NCI-H82 treated with DMSO at 0.1 percent for 48 hours (cell line): ENCODE data around the gene ZNF683.
A peak's percentile ranks its signal among the peaks of the same experiment; 100 is the strongest.

Source experiments
- DNase-seq: peaks from one replicate; lab custom pipeline; 2025; ENCODE audit not compliant: unreplicated experiment; lab: John Stamatoyannopoulos, UW

The ZNF683 gene

DNA sequence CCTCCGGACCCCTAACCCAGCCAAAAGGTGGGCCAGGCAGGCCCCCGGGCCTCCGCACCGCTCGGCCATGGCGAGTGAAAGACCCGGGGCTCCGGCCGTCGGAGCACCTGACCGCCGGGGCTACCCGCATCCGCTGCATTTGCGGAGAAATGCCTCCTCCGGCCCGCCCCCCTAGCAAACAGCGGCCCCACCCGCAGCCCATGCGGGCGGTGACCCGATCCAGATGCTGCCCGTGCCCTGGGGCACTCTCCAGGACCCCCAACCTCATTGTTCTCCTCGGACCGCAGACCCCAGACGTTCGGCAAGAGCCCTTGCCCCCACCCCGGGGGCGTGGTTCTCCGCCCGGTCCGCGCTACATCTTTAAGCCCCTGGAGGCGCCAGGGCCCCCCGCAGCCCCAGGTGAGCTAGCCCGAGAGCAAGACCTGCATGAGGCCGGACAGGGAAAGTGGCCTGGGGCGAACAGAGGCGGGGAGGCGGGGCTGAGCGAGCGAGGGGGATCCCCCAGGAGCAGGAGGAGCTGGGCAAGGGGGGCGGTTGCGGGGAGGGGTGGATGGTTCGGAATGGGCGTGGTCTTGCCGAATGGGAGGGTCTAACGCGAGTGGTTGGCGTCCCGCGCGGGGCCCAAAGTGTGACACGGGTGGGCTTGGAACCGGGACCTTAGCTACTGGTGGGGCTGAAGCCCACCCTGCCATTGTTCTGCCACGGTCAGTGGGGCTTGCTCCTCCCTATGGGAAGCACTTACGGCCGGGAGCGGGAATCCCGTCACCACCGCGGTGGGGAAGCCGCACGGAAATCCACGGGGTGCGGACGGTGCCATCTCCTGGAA, 12.4 kb downstream of the ZNF683 start:
- DNase-seq: no peak

DNA sequence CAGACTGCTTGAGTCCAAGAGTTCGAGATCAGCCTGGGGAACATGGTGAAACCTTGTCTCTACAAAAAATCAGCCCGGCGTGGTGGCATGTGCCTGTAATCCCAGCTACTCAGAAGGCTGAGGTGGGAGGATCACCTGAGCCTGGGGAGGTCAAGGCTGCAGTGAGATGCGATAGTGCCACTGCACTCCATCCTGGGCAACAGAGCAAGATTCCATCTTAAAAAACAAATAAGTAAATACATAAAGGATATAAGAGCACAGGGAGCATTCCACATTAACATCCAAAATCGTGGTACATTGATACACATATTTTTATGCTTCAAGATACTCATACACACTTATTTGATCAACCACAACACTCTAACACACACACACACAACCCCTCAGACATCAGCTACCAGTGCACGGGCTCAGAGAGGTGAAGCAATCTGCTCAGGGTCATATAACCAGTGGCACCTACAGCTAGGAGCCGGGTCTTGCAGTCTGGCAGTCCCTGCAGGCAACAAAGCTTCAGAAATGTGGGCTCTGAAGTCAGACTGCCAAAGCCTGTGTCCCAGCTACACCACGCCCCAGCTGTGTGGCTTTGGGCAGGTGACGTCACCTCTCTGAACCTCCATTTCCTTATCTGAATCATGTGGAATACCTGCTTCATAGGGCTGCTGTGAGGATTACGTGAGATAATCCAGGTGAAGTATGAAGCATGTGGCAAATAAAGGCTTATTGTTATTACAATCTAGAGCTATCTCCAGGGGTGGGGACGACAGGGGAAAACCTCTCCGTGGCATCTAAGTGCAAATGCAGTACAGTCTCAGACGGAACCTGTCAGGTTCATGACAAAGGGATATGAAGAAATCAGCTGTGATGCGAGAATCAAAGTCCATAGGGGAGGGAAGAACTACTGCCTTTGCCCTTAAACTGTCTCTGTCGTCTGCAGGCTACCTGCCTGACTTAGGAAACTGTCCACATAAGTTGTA, 13.9 kb downstream of the ZNF683 start:
- DNase-seq: no peak

GRCh38 chr1:26357121-26357602, 15.4 kb downstream of the ZNF683 start:
- no peak for DNase-seq

GRCh38 chr1:26356106-26356505, 16.4 kb downstream of the ZNF683 start:
- DNase-seq: no peak

DNA sequence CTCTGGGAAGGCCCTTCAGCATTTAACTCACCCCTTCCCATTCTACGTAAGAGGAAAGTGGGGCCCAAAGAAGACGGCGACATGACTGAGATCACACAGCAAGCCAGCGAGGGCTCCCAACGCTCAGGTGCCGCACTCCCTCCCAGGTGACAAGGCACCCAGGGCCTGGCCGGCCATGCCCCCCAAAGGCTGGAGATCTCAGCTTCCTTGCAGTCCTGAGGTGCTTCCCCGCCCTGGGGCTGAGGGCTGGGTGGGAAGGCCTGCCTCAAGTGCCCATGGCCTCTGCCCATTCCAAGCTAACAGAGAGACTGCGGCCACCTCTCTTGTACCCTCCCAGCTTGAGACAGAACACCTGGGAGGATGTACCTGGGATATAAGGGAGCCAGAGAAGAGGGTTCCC, 17.6 kb downstream of the ZNF683 start:
- no peak for DNase-seq

DNA sequence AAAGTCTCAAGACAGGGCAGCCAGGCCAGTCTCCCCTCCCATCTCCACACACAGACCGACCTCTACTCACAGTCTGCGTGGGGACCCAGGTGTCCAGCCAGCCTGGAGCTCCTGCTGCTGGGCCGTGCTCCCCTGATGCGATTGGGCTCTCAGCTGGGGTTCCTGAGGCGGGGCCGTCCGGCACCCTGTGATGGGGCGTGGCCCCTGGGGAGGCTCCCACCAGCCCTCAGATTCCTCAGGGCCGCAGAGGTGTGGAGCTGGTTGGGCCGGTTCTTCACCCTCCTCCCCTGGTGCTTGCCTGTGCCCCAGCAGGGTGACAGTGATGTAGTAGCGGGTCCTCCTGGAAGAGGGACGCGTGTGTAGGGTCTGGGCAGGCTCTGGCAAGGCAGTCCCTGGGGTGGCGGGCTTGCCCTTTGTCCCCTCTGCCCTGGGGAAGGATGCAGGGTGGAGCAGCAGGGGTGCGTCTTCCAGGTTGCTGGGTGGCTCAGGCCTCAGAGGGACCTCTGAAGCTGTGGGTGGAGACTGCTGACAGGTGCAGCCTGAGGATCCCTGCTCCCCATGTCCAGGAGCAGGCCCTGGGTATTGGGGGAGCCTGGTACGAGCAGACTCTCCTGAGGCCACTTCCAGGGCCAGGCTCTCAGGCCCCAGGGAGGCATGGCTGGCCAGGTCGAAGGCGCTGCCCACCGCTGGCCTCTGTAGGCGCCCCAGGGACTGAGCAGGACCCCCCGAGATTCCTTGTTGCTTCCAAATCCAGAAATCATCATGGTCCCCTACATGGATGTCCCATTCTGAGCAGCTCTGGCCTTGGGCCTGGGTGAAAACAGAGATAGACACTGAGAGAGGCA, 18.4 kb downstream of the ZNF683 start, which contains the start of gene CRYBG2:
Gene CRYBG2, minus strand, starts transcription at position 155 of the 845 bp plus-strand sequence. CDS start 7,473 bp downstream, outside the sequence.
- no peak for DNase-seq

- no peak for DNase-seq
Observed at GRCh38 chr1:26353210-26353859, 19.2 kb downstream of the ZNF683 start.

GRCh38 chr1:26352338-26352679, 20.2 kb downstream of the ZNF683 start:
- no peak for DNase-seq

- DNase-seq: no peak
Observed at GRCh38 chr1:26351590-26352337, 20.8 kb downstream of the ZNF683 start.

DNA sequence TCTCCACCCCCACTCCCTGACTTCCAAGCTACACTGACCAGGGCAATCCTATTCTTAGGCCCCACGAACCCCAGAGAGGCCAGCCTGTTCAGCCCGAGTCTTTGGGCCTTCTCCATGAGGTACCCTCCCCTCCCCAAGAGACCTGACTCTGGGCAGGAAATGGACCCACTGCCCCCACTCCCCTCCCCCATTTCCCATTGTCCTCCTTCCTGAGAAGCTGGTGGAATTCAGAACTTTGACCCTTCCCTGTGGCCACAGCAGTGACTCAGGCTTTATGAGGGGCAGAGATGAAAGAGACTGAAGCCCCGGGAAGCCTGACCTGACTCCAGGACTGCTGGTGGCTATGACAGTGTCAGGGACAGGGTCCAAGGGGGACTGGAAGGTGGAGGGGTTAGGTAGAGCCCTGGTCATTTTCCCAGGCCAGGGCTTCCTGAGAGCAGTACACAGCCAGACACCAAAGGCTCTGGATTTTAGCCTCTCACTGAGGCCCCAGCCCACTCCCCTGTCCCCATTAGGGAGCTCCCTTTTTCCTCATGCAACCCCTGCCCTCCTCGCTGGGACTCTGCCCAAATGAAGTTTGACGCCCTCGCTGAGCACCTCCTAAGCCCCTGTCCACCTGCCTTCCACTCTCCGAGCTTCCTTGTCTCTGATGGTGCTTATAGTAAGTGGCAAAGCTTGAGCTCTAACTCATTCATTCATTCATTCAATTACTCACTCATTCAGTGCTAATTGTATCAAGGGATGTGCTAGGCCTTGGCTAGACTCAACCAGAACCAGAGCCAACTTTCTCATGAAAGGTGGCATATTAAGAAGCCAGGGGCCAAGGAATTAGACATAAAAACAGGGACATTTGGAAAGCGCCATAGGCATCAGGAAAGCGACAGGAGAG, 21.6 kb downstream of the ZNF683 start:
- DNase-seq: no peak

DNA sequence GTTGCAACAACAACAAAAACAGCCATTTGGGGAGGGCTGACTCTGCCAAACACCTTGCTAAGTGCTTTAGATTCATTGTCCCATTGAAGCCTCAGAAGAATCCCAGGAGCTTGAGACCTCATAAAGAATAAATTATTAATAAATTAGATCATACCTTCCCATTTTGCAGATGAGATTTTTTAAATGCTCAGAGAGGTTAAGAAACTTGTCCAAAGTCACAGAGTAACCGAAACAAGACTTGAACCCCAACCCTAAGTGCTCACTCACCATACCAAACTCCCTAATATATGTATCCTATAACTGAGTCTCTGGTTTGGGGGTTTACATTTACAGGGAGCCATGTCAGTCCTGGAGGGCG, 22.2 kb downstream of the ZNF683 start:
- DNase-seq: no peak

DNA sequence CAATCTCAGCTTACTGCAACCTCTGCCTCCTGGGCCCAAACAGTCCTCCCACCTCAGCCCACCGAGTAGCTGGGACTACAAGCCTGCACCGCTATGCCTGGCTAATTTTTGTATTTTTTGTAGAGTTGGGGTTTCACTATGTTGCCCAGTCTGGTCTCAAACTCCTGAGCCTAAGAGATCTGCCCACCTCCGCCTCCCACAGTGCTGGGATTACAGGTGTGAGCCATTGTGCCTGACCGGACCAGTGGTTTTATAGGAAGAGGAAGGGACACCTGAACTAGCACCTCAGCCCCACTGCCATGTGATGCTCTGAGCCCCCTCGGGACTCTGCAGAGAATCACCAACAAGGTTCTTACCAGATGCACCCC, 22.7 kb downstream of the ZNF683 start:
- DNase-seq: no peak

DNA sequence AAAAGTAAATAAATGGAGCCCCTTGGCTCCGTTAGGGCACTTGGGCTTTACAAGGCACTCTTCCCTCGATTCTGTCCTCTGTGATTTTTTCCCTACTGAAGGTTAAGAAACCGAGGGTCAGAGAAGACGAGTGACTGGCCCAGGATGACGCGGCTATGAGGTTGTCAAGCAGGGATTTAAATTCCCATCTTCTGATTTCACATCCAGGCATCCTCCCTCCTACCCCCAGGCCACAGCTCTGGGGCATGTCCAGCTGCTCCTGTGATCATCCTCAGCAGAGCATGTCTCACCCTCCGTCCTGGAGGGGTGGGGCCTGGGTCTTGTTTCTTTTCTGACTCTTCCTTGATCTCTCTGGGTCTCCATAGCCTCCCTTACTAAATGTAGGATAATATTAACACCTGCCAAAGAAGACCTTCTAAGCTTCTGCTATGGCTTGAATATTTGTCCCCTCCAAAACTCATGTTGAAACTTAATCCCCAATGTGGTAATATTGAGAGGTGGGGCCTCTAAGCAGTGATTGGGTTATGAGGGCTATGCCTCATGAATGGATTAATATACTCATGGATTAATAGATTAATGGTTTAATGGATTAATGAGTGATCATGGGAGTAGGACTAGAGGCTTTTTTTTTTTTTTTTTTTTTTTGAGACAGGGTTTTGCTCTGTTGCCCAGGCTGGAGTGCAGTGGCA, 23.2 kb downstream of the ZNF683 start:
- peak; percentile 30 for DNase-seq

- DNase-seq: no peak
Observed at GRCh38 chr1:26346274-26347033, 26.1 kb downstream of the ZNF683 start.

DNA sequence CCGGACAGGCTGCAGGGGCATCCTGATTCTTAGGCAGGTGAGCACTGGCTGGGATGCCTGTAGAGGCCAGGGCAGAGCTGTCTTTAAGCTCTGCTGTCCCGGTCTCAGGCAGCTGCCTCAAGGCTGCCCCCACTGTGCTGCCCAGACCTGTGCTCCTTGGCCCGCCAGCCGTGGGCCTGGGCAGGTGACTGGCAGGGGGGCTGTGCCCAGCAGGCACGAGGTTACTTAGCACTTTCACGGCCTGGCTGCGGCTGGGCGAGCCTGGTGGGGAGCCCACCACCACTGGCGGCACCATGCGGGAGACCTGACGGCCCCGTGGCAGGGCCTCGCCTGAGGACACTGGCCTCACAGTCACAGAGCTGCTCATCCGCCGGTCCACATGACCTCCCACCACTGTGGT, 26.8 kb downstream of the ZNF683 start:
- DNase-seq: no peak

DNA sequence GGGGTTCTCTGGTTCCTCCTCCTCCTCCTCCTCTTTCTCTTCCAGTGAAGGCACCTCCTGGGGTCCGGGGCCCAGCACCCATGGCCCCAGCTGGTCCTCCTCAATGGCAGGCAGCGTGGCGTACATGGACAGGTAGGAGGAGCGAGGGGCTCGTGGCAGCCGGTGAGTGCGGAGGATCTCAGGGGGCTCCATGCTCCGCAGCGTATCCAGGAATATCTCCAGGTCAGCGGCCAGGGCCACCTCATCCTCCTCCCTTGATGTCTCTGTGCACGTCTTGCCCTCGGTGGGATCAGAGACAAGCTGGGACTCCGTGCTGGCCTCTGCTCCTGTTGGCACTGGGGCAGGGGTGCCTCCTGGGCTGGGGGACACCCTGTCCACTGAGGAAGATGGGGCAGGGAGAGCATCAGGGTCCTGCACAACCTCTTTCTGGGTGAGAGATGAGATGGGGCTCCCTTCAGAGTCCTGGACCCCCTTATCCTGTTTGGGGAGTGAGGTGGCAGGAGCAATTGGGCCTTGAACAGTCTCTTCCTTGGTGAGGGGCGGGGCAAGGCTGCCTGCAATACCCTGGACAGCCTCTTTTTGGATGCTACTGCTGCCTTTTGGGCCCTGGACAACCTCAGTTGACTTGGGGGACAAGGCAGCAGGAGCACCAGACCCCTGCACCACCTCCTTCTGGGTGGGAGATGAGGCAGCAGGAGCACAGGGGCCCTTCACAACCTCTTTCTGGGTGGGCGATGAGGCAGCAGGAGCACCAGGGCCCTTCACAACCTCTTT, 28.2 kb downstream of the ZNF683 start:
- DNase-seq: no peak

DNA sequence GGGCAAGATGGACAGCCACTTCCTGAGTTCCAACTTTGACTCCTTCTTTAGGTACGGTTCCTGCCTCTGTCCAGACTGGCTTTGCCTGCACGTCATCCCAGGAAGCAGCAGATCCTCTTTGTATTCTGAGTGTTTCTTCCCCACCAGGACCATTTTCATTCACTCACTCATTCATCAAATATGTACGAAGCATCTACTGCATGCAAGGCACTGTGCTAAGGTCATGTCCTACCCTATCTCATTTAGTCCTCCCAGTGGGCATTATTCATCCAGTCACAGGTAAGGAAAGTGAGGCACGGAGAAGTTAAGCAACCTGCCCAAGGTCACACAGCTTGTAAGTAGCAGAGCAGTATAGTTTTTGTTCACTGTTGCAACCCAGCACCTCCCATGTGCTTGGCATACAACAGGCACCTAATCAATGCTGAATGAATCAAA, 32.5 kb downstream of the ZNF683 start:
- DNase-seq: no peak
